ENCODE measurements around the gene TXNDC5.
"Not testable (repeated sequence)": the region's sequence is repeated elsewhere in the genome, so short reads cannot be mapped to it uniquely, and the experiment has no call there.

The TXNDC5 gene

DNA sequence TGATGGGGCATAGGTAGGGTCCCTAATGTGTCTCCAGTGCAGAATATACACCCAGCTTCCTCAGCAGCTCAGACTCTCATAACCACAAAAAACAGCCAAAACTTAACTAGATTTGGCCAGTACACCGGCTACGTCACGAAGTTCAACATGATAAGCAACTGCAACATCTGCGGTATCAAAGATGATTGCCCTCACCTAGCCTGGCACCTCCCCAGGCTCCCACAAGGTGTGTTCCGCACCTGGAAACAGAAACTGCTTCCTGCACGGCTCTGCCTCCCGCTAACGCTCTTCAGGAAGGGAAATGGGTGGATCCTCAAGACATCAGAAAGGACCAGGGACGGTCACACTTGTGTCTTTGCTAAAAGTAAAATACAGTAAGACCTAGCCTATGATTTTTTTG is 9.5 kb downstream of the TXNDC5 start:
- intact Hi-C loops (cut with DNase I; ENCODE audit: low total_unique reads): no loop called here
- H3K4me1 ChIP-seq: no peaks in the 10 kb centered on the region
- H3K27ac ChIP-seq: no peak overlapping the region
- DNase-seq: no peak
- H3K27me3 ChIP-seq: no peaks in the 10 kb centered on the region
- no peak overlapping the region for H3K4me3 ChIP-seq
- no peaks in the 10 kb centered on the region for H3K9me3 ChIP-seq
- H3K36me3 ChIP-seq: peaks cover 63 to 82% (median 82%) of the 10 kb centered on the region in 3 donors
- TF ChIP-seq CTCF (IDR thresholded peaks at IDR 0.05): no peak

DNA sequence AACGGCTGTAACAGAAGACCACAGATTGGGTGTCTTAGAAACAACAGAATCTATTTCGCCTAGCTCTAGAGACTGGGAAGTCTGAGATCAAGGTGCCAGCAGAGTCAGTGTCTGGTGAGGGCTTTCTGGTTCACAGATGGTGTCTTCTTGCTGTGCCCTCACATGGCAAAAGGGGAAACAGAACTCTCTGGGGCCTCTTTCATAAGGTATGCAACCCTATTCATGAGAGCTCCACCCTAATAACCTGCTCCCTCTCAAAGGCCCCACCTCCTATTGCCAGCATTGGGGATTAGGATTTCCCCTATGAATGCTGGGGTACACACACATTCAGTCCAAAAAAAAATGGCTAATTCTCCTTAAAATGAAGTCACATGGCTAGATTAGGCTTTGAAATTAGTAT is 10.0 kb downstream of the TXNDC5 start:
- no peak overlapping the region for H3K4me3 ChIP-seq
- no peaks in the 10 kb centered on the region for H3K4me1 ChIP-seq
- intact Hi-C loops (cut with DNase I; ENCODE audit: low total_unique reads): no loop called here
- H3K27ac ChIP-seq: no peak overlapping the region
- TF ChIP-seq CTCF (IDR thresholded peaks at IDR 0.05): no peak
- H3K27me3 ChIP-seq: no peaks in the 10 kb centered on the region
- no peaks in the 10 kb centered on the region for H3K9me3 ChIP-seq
- DNase-seq: no peak
- H3K36me3 ChIP-seq: peaks cover 66 to 87% (median 86%) of the 10 kb centered on the region in 3 donors

DNA sequence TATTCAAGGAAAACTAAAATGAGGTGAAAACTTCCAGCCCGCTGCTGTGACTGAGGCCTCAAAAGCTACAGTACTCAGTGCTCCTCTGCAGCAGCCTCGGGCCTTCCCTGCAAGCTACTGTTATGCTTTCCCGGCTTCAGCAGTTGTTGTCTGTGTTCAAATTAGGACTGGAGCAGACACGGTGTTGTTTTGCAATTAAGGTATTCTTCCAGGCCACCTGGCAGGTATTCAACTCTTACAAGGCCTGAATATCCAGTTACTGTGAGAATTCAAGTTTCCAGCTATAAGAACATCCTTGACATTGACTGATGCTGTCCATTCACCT is 10.7 kb downstream of the TXNDC5 start:
- H3K9me3 ChIP-seq: no peaks in the 10 kb centered on the region
- no peak for DNase-seq
- no peaks in the 10 kb centered on the region for H3K4me1 ChIP-seq
- H3K36me3 ChIP-seq: peaks cover 74 to 94% (median 94%) of the 10 kb centered on the region in 3 donors
- intact Hi-C loops (cut with DNase I; ENCODE audit: low total_unique reads): no loop called here
- no peak overlapping the region for H3K4me3 ChIP-seq
- no peak overlapping the region for H3K27ac ChIP-seq
- H3K27me3 ChIP-seq: no peaks in the 10 kb centered on the region
- no peak for TF ChIP-seq CTCF (IDR thresholded peaks at IDR 0.05)

- no peak for TF ChIP-seq CTCF (IDR thresholded peaks at IDR 0.05)
- Histone ChIP-seq H3K4me1 (no peaks in the 10 kb centered on the region), H3K9me3 (no peaks in the 10 kb centered on the region), H3K4me3 (no peak overlapping the region), H3K27me3 (no peaks in the 10 kb centered on the region), H3K27ac (no peak overlapping the region), H3K36me3 (peaks cover 78 to 96% (median 96%) of the 10 kb centered on the region in 3 donors)
- no peak for DNase-seq
- intact Hi-C loops (cut with DNase I; ENCODE audit: low total_unique reads): no loop called here
Observed at GRCh38 chr6:7899101-7899888, 11.3 kb downstream of the TXNDC5 start.

DNA sequence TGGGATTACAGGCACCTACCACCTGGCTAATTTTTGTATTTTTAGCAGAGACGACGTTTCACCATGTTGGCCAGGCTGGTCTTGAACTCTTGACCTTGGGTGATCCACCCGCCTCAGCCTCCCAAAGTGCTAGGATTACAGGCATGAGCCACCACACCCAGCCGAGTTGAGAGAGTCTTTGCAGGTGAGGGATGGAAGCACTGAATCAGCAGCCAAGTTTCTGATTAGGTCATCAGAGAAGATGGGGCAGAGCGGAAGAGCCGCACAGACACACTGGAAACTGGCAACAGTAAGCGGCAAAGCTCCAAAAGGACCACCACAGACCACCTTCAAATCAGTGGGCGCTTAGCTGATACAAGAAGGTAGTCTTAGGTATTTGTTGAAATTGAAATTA is 12.4 kb downstream of the TXNDC5 start:
- intact Hi-C loops (cut with DNase I; ENCODE audit: low total_unique reads); H3K4me3 ChIP-seq; H3K4me1 ChIP-seq; H3K27ac ChIP-seq; H3K9me3 ChIP-seq; DNase-seq; H3K27me3 ChIP-seq: not testable (repeated sequence)
- H3K36me3 ChIP-seq: peaks cover 79 to 96% (median 96%) of the 10 kb centered on the region in 3 donors

DNA sequence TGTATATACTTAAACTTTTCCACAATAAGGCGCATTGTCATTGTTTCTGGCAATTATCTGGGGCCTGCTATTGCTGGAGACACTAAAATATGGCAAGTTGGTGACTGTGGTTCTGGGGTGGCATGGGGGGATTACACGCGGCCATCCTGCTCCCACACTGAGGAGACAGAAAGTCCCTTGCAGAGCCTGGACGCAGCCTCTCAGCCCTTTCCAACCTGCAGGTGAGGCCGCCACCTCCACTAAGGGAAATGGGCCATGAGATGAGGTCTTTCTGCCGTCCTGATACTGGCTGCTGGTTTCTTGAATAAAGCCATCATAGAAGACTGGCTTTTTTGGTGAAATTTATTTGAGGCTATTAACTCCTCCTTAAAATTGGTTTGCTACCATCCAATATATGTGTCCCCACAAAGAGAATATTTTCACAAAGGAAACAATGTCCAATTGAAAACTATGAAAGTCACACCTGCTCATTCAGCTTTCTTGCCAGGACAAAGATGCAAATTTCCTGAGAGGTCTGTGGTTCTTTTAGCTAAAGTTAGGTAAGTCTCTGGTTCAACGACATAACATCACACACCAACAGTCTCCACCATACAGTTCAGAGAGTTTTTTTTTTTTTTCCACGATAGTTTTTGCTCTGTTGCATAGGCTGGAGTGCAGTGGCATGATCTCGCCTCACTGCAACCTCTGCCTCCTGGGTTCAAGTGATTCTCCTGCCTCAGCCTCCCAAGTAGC is 13.0 kb downstream of the TXNDC5 start:
- no peaks in the 10 kb centered on the region for H3K27me3 ChIP-seq
- no peak for TF ChIP-seq CTCF (IDR thresholded peaks at IDR 0.05)
- peaks cover 75 to 96% (median 96%) of the 10 kb centered on the region in 3 donors for H3K36me3 ChIP-seq
- H3K4me1 ChIP-seq: no peaks in the 10 kb centered on the region
- no peaks in the 10 kb centered on the region for H3K9me3 ChIP-seq
- DNase-seq: no peak
- no peak overlapping the region for H3K4me3 ChIP-seq
- no peak overlapping the region for H3K27ac ChIP-seq
- intact Hi-C loops (cut with DNase I; ENCODE audit: low total_unique reads): no loop called here
